ENCODE results near the gene SIDT2. TPM values are rescaled to one million over a fixed set of nuclear protein-coding genes. Genes with fewer than 3 reads are reported as not detected.
"Not testable (repeated sequence)": the region's sequence is repeated elsewhere in the genome, so short reads cannot be mapped to it uniquely, and the experiment has no call there.

The SIDT2 gene
- total RNA-seq, 1 donor, result 27.5 TPM

DNA sequence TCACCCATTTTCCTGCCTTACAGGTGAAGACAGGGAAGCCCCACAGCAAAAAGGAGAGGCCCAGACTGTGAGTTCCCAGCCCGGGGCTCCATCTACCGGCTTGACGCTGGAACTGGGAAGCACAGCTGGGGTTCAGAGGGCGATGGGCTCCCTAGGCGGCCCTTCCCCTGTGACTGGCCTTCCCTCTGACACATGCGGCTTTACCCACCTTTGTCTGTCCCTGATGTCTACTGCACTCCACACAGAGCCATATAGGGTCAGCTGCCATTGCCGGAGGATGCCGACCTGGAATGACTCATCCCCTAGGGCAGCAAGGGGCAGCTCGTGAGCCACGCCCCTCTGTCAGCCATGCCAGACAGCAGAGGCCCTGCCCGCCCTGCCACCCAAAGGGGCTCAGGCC is 28.3 kb downstream of the SIDT2 start:
- not testable (repeated sequence) for H2AFZ ChIP-seq (ENCODE audit: low read length); DNase-seq (ENCODE audit: insufficient read length, low spot score, missing footprints); H3K4me3 ChIP-seq (ENCODE audit: insufficient read depth, low read length); H3K27me3 ChIP-seq (ENCODE audit: insufficient read depth, low read length); H3K27ac ChIP-seq (ENCODE audit: low read depth, low read length); H3K9me3 ChIP-seq (ENCODE audit: low read depth, low read length); H3K4me2 ChIP-seq (ENCODE audit: insufficient read depth, low read length)
- Histone ChIP-seq H4K20me1 (ENCODE audit: insufficient read depth, low read length) (peaks cover 34% of the 10 kb centered on the region), H3K79me2 (ENCODE audit: insufficient read depth, low read length) (peaks cover 29% of the 10 kb centered on the region), H3K4me1 (ENCODE audit: insufficient read depth, low read length) (peaks cover 21% of the 10 kb centered on the region), H3K36me3 (ENCODE audit: insufficient read depth, low read length) (peaks cover 44% of the 10 kb centered on the region)

DNA sequence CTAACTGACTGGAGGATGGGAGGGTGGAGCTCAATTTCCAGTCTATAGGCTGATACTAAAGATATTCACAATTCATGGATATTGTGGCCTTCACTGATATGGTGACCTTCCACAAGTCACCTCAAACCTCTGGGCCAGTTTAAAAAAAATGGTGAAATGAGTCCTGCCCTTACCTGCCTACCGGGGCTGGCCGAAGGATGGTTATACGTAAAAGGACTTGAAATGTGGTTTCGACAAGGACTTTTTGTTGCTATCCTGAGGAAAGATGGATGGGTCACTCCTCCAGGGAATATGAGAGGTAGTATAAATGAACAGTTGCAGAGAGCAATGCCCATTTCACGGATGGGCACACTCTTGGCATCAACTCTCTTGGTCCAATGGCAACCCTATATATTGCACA is 28.9 kb downstream of the SIDT2 start:
- H3K4me1 ChIP-seq (ENCODE audit: insufficient read depth, low read length), result peaks cover 15% of the 10 kb centered on the region
- H3K79me2 ChIP-seq (ENCODE audit: insufficient read depth, low read length), result peaks cover 23% of the 10 kb centered on the region
- not testable (repeated sequence) for H3K9me3 ChIP-seq (ENCODE audit: low read depth, low read length); H3K4me3 ChIP-seq (ENCODE audit: insufficient read depth, low read length); H3K27ac ChIP-seq (ENCODE audit: low read depth, low read length); H2AFZ ChIP-seq (ENCODE audit: low read length); H3K27me3 ChIP-seq (ENCODE audit: insufficient read depth, low read length); DNase-seq (ENCODE audit: insufficient read length, low spot score, missing footprints); H3K4me2 ChIP-seq (ENCODE audit: insufficient read depth, low read length)
- H3K36me3 ChIP-seq (ENCODE audit: insufficient read depth, low read length), result peaks cover 39% of the 10 kb centered on the region
- H4K20me1 ChIP-seq (ENCODE audit: insufficient read depth, low read length), result peaks cover 28% of the 10 kb centered on the region

DNA sequence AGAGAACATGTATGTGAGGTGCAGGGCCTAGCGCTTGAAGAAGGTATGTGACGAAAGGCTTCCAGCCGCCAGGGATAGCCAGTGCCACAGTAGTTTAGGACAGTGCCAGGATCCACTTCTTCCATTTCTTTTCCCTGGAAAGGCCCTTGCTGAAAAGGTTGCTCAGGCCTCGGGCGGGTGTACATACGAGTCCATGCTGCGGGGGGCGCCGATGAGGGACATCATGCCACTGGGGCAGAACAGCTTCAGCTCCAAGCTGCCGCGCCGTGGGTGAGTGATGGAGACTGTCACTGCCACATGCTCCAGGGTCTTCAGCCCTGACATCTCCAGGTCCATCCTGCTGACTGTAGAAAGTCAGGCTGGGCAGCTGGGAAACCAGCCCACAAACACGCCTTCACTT is 30.2 kb downstream of the SIDT2 start:
- peaks cover 39% of the 10 kb centered on the region for H3K36me3 ChIP-seq (ENCODE audit: insufficient read depth, low read length)
- not testable (repeated sequence) for H3K4me2 ChIP-seq (ENCODE audit: insufficient read depth, low read length); H3K9me3 ChIP-seq (ENCODE audit: low read depth, low read length); H3K27ac ChIP-seq (ENCODE audit: low read depth, low read length); DNase-seq (ENCODE audit: insufficient read length, low spot score, missing footprints); H3K4me1 ChIP-seq (ENCODE audit: insufficient read depth, low read length); H3K27me3 ChIP-seq (ENCODE audit: insufficient read depth, low read length); H3K4me3 ChIP-seq (ENCODE audit: insufficient read depth, low read length); H2AFZ ChIP-seq (ENCODE audit: low read length)
- H4K20me1 ChIP-seq (ENCODE audit: insufficient read depth, low read length), result peaks cover 16% of the 10 kb centered on the region
- peaks cover 11% of the 10 kb centered on the region for H3K79me2 ChIP-seq (ENCODE audit: insufficient read depth, low read length)

DNA sequence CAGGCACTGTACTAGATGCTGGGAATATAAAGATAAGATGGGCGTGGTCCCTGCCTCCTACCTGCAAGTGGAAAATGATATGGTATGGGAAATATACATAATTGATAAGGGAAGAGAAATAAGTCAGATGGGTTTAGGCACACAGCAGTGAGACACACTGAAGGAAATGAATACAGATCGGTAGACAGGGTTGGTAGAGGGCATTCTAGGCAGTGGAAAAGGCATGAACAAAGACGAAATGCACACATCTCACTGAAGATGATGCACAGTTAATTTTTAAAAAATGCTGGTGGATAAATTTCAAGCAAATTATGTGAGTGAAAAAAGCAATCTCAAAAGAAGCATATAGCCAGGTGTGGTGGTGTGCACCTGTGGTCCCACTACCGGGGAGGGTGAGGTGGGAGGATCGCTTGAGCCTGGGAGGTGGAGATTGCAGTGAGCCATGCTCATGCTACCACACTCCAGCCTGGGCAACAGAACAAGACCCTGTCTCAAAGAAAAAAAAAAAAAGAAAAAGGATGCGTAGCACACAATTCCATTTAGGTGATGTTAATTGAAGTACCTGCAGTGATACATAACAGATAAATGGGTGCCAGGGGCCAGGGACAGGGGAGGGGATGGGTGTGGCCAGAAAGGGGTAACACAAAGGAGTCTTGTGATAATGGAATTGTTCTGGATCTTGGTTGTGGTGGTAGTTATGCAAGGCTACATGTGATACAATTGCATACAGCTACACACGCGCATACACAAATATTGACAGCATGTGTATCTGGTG is 31.0 kb downstream of the SIDT2 start:
- H3K27me3 ChIP-seq (ENCODE audit: insufficient read depth, low read length); H3K4me3 ChIP-seq (ENCODE audit: insufficient read depth, low read length); H2AFZ ChIP-seq (ENCODE audit: low read length); H4K20me1 ChIP-seq (ENCODE audit: insufficient read depth, low read length); H3K79me2 ChIP-seq (ENCODE audit: insufficient read depth, low read length); H3K4me2 ChIP-seq (ENCODE audit: insufficient read depth, low read length); H3K9me3 ChIP-seq (ENCODE audit: low read depth, low read length); H3K27ac ChIP-seq (ENCODE audit: low read depth, low read length); H3K4me1 ChIP-seq (ENCODE audit: insufficient read depth, low read length): not testable (repeated sequence)
- H3K36me3 ChIP-seq (ENCODE audit: insufficient read depth, low read length), result peaks cover 37% of the 10 kb centered on the region
- peak; percentile 60 for DNase-seq (ENCODE audit: insufficient read length, low spot score, missing footprints)

DNA sequence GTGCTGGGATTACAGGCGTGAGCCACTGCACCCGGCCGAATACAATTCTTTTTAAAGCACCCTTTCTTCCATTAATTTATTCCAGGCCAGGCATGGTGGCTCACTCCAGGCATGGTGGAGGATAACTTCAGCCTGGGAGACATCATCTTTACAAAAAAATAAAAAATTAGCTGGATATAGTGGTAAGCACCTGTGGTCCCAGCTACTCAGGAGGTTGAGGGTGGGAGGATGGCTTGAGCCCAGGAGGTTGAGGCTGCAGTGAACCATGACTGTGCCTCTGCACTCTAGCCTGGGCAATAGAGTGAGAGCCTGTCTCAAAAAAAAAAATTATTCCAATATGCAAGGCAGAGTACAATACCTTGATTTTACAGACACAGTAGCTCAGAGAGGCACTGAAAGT is 32.1 kb downstream of the SIDT2 start:
- H3K79me2 ChIP-seq (ENCODE audit: insufficient read depth, low read length), result no peaks in the 10 kb centered on the region
- no peak overlapping the region for H3K4me2 ChIP-seq (ENCODE audit: insufficient read depth, low read length)
- no peaks in the 10 kb centered on the region for H3K4me1 ChIP-seq (ENCODE audit: insufficient read depth, low read length)
- no peaks in the 10 kb centered on the region for H4K20me1 ChIP-seq (ENCODE audit: insufficient read depth, low read length)
- H3K36me3 ChIP-seq (ENCODE audit: insufficient read depth, low read length), result peaks cover 30% of the 10 kb centered on the region
- H3K27me3 ChIP-seq (ENCODE audit: insufficient read depth, low read length), result no peaks in the 10 kb centered on the region
- TF ChIP-seq, protein P1, sequence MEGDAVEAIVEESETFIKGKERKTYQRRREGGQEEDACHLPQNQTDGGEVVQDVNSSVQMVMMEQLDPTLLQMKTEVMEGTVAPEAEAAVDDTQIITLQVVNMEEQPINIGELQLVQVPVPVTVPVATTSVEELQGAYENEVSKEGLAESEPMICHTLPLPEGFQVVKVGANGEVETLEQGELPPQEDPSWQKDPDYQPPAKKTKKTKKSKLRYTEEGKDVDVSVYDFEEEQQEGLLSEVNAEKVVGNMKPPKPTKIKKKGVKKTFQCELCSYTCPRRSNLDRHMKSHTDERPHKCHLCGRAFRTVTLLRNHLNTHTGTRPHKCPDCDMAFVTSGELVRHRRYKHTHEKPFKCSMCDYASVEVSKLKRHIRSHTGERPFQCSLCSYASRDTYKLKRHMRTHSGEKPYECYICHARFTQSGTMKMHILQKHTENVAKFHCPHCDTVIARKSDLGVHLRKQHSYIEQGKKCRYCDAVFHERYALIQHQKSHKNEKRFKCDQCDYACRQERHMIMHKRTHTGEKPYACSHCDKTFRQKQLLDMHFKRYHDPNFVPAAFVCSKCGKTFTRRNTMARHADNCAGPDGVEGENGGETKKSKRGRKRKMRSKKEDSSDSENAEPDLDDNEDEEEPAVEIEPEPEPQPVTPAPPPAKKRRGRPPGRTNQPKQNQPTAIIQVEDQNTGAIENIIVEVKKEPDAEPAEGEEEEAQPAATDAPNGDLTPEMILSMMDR (IDR thresholded peaks at IDR 0.05; ENCODE audit: extremely low read depth, low read depth, low read length), result no peak
- H3K4me3 ChIP-seq (ENCODE audit: insufficient read depth, low read length), result no peak overlapping the region
- H3K9me3 ChIP-seq (ENCODE audit: low read depth, low read length), result no peaks in the 10 kb centered on the region
- H3K27ac ChIP-seq (ENCODE audit: low read depth, low read length), result no peak overlapping the region
- DNase-seq (ENCODE audit: insufficient read length, low spot score, missing footprints), result no peak
- H2AFZ ChIP-seq (ENCODE audit: low read length), result no peak overlapping the region
